ENCODE data around the gene SPRY2. TPM values are rescaled to one million over a fixed set of nuclear protein-coding genes. Genes with fewer than 3 reads are reported as not detected.
A peak's percentile ranks its signal among the peaks of the same experiment; 100 is the strongest.

Gene SPRY2
- polyA plus RNA-seq, 2 of the 4 experiments (the other 2 are of a cell fraction): 5.9 to 23.1 TPM

- Histone ChIP-seq H3K4me2 (no peak overlapping the region), H3K27ac (no peak overlapping the region), H3K9me3 (no peaks in the 10 kb centered on the region), H3K4me1 (no peaks in the 10 kb centered on the region), H3K4me3 (no peak overlapping the region)
- ATAC-seq (no peak), DNase-seq (ENCODE audit: low read depth in 1 of 2, low spot score in 1 of 2) (no peak), FAIRE-seq (no peak)
- TF ChIP-seq CBX2 (IDR thresholded peaks at IDR 0.05; ENCODE audit: borderline replicate concordance, low read depth) (no peak), TFCP2L1 (CRISPR knock-in tag; IDR thresholded peaks at IDR 0.05) (no peak), REST (IDR thresholded peaks at IDR 0.05) (no peak), RNF2 (IDR thresholded peaks at IDR 0.05; ENCODE audit: borderline replicate concordance, low read depth) (no peak), ATOH8 (CRISPR knock-in tag; IDR thresholded peaks at IDR 0.05; ENCODE audit: low read depth) (no peak), PBX3 (IDR thresholded peaks at IDR 0.05) (no peak), RAD21 (conservative IDR thresholded peaks at IDR 0.05 in 1 of 2, IDR thresholded peaks at IDR 0.05 in 1 of 2) (no peak), HOXB5 (CRISPR knock-in tag; IDR thresholded peaks at IDR 0.05) (no peak), MAX (IDR thresholded peaks at IDR 0.05) (no peak), RFX5 (IDR thresholded peaks at IDR 0.05) (no peak), POLR2AphosphoS2 (conservative IDR thresholded peaks at IDR 0.05; ENCODE audit: low read length) (no peak), CBX8 (IDR thresholded peaks at IDR 0.05) (no peak), BHLHE40 (IDR thresholded peaks at IDR 0.05; ENCODE audit: low read depth, low read length) (no peak), FOSL2 (IDR thresholded peaks at IDR 0.05) (no peak), FOSL2 (CRISPR knock-in tag; IDR thresholded peaks at IDR 0.05) (no peak)
- 84% methylated on average over 3 of the region's 3 CpGs for WGBS (ENCODE audit: missing lambda C conversion rate)
- ChIA-PET CTCF (no interaction called here), POLR2A (no interaction called here)
Observed at GRCh38 chr13:80367473-80367872, 26.5 kb upstream of the SPRY2 start.

GRCh38 chr13:80363890-80364503, 23.1 kb upstream of the SPRY2 start:
- H3K4me2 ChIP-seq: peak overlapping the region; percentile 64

More at GRCh38 chr13:80363890-80364503, 23.1 kb upstream of the SPRY2 start:
- no peak for ATAC-seq
- Histone ChIP-seq H3K4me3 (no peak overlapping the region), H3K9me3 (no peaks in the 10 kb centered on the region), H3K4me1 (0 out of 3 replicates have a peak, but pooled peaks cover 5% of the 10 kb centered on the region), H3K27ac (peak overlapping the region in 1 of 2 experiments; percentile 47; a peak in 1 of 6 replicates)
- TF ChIP-seq CHD4 (IDR thresholded peaks at IDR 0.05; ENCODE audit: borderline replicate concordance): no peak
- TF ChIP-seq SMC3 (IDR thresholded peaks at IDR 0.05): peak; percentile 80
- peak; percentile 65 to 74 for TF ChIP-seq RAD21 (conservative IDR thresholded peaks at IDR 0.05 in 1 of 2, IDR thresholded peaks at IDR 0.05 in 1 of 2)
- no peak for TF ChIP-seq ATOH8 (CRISPR knock-in tag; IDR thresholded peaks at IDR 0.05; ENCODE audit: low read depth)
- TF ChIP-seq CTCF (IDR thresholded peaks at IDR 0.05): peak; percentile 69
- ChIA-PET POLR2A (no interaction called here), CTCF (interaction anchor here (1.1 to 1.5 kb wide), 4 partner anchors 9 to 588 kb away, joined by 3 to 7 read pairs (median 4); no protein-coding TSS in a partner anchor)
- no peak for FAIRE-seq
- peak in 1 of 2 experiments; percentile 15 for DNase-seq (ENCODE audit: low read depth in 1 of 2, low spot score in 1 of 2)
- WGBS (ENCODE audit: missing lambda C conversion rate): 0% methylated on average over 3 of the region's 3 CpGs

All from A549 (cell line).